ENCODE measurements around the gene ZNF19. TPM values are rescaled to one million over a fixed set of nuclear protein-coding genes. Genes with fewer than 3 reads are reported as not detected.

Gene ZNF19
- total and polyA plus RNA-seq, 2 of the 8 experiments (the other 6 are each of a cell fraction or from before 2014, with no cell fraction given) = 1.5 to 3.5 TPM

DNA sequence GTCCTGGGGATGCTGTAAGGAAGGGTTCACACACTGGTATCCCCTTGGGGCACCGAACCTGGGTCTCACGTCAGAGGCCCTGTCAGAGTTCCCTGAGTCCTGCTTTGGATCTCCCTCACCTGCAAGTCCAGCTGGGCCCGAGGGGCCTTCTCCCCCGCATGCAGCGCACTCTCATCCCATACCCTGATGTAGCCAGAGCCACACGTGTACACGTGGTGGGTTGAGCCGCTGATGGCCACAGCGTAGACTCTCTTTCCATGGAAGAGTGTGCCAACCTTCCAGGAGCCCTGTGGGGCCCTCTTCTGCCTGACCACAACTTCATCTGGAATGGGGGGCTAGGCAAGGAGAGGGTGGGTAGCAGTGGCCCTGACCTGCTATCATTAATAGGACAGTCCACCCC is 57.1 kb downstream of the ZNF19 start (continued):
- TF ChIP-seq, protein P1, sequence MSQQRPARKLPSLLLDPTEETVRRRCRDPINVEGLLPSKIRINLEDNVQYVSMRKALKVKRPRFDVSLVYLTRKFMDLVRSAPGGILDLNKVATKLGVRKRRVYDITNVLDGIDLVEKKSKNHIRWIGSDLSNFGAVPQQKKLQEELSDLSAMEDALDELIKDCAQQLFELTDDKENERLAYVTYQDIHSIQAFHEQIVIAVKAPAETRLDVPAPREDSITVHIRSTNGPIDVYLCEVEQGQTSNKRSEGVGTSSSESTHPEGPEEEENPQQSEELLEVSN (IDR thresholded peaks at IDR 0.05) = no peak
- TF ChIP-seq RBBP5 (IDR thresholded peaks at IDR 0.05; ENCODE audit: borderline replicate concordance, low read depth, low read length) (no peak), TAF1 (IDR thresholded peaks at IDR 0.05; ENCODE audit: low read depth, low read length) (no peak)

Data from H1 (cell line).